ENCODE results near the gene HOXA7.

Gene HOXA7

GRCh38 chr7:27145914-27146412 lies 10.5 kb downstream of the HOXA7 start:
- no peak for DNase-seq

- DNase-seq, result no peak
Observed at GRCh38 chr7:27145165-27145913, 11.1 kb downstream of the HOXA7 start.

- no peak for DNase-seq
Observed at GRCh38 chr7:27144781-27145164, 11.7 kb downstream of the HOXA7 start.

- no peak for DNase-seq
Observed at GRCh38 chr7:27143950-27144780, 12.3 kb downstream of the HOXA7 start.

GRCh38 chr7:27143023-27143949 lies 13.2 kb downstream of the HOXA7 start, which contains the start of gene HOXA5:
Gene HOXA5 (minus strand): TSS chr7:27143681. CDS start chr7:27143607, 74 bp downstream.
- DNase-seq, result no peak

- DNase-seq, result no peak
Observed at GRCh38 chr7:27142580-27143022, 13.9 kb downstream of the HOXA7 start.

GRCh38 chr7:27141923-27142579 lies 14.4 kb downstream of the HOXA7 start:
- no peak for DNase-seq

GRCh38 chr7:27141137-27141922 lies 15.1 kb downstream of the HOXA7 start:
- DNase-seq, result no peak

- no peak for DNase-seq
Observed at GRCh38 chr7:27140126-27140857, 16.2 kb downstream of the HOXA7 start.

GRCh38 chr7:27139334-27140125 lies 16.9 kb downstream of the HOXA7 start:
- DNase-seq, result no peak

GRCh38 chr7:27138985-27139333 lies 17.5 kb downstream of the HOXA7 start:
- DNase-seq, result no peak

- DNase-seq, result no peak
Observed at GRCh38 chr7:27138472-27138871, 18.0 kb downstream of the HOXA7 start.

GRCh38 chr7:27137640-27138315 lies 18.7 kb downstream of the HOXA7 start:
- DNase-seq, result no peak

- no peak for DNase-seq
Observed at GRCh38 chr7:27134392-27134791, 22.1 kb downstream of the HOXA7 start.

GRCh38 chr7:27133409-27134231 lies 22.9 kb downstream of the HOXA7 start:
- DNase-seq, result no peak

- no peak for DNase-seq
Observed at GRCh38 chr7:27132978-27133377, 23.5 kb downstream of the HOXA7 start.

- DNase-seq, result no peak
Observed at GRCh38 chr7:27132214-27132613, 24.3 kb downstream of the HOXA7 start.

GRCh38 chr7:27131390-27131819 lies 25.1 kb downstream of the HOXA7 start:
- DNase-seq, result no peak
